H1 (cell line): ENCODE results near the gene NUDC. TPM values are rescaled to one million over a fixed set of nuclear protein-coding genes. Genes with fewer than 3 reads are reported as not detected.
A peak's percentile ranks its signal among the peaks of the same experiment; 100 is the strongest.

Experiments used
- ATF2 ChIP-seq: IDR thresholded peaks from 2 replicates; pipeline ENCODE4 v1.6.1; 2012; ENCODE audit warnings: low read length, inconsistent platforms
- BACH1 ChIP-seq: IDR thresholded peaks from 2 replicates; pipeline ENCODE4 v1.6.1; 2012; ENCODE audit warnings: low read length, improper control_type of control experiment
- CEBPB ChIP-seq: IDR thresholded peaks from 2 replicates; pipeline ENCODE4 v1.6.1; 2012; ENCODE audit warnings: low read depth, low read length
- CTBP2 ChIP-seq: IDR thresholded peaks from 2 replicates; pipeline ENCODE4 v1.7.0; 2011; ENCODE audit warnings: borderline replicate concordance, mild to moderate bottlenecking, moderate library complexity, mixed read lengths, low read length; ENCODE audit not compliant: insufficient read depth, insufficient read length
- EP300 ChIP-seq, 2 experiments: IDR thresholded peaks; 1 replicate in 1 of 2; 2 replicates in 1 of 2; pipeline ENCODE4 v1.6.1; 2011 to 2012; ENCODE audit warnings: low read depth in 2 of 2, low read length in 2 of 2, mild to moderate bottlenecking in 2 of 2, borderline replicate concordance in 1 of 2, inconsistent platforms in 1 of 2, moderate library complexity in 1 of 2
- FOSL1 ChIP-seq: IDR thresholded peaks from 2 replicates; pipeline ENCODE4 v1.6.1; 2011; ENCODE audit warnings: mild to moderate bottlenecking, low read depth, low read length, moderate library complexity; ENCODE audit not compliant: insufficient read depth
- HDAC2 ChIP-seq, 2 experiments: fragments of 300-600 bp in 1 of 2; sonication (generic) in 1 of 2; IDR thresholded peaks; 2 replicates each; pipeline ENCODE4 v1.6.1; 2011 to 2012; ENCODE audit warnings: low read depth in 2 of 2, low read length in 2 of 2, mild to moderate bottlenecking in 2 of 2, moderate library complexity in 2 of 2, borderline replicate concordance in 1 of 2, inconsistent platforms in 1 of 2
- JUN ChIP-seq: IDR thresholded peaks from 2 replicates; pipeline ENCODE4 v1.6.1; 2011; ENCODE audit warnings: low read depth, mild to moderate bottlenecking, improper control_type of control experiment, low read length
- JUND ChIP-seq: IDR thresholded peaks from 2 replicates; pipeline ENCODE4 v1.6.1; 2011; ENCODE audit warnings: mild to moderate bottlenecking, improper control_type of control experiment, low read length
- MAFK ChIP-seq: IDR thresholded peaks from 2 replicates; pipeline ENCODE4 v1.6.1; 2012; ENCODE audit warnings: low read depth, mild to moderate bottlenecking, improper control_type of control experiment, low read length
- MAX ChIP-seq: IDR thresholded peaks from 2 replicates; pipeline ENCODE4 v1.6.1; 2012; ENCODE audit warnings: inconsistent platforms
- NANOG ChIP-seq: IDR thresholded peaks from 2 replicates; pipeline ENCODE4 v1.6.1; 2011; ENCODE audit warnings: low read length, low read depth, mild to moderate bottlenecking, inconsistent platforms; ENCODE audit not compliant: insufficient read depth, poor library complexity, severe bottlenecking
- NRF1 ChIP-seq: IDR thresholded peaks from 2 replicates; pipeline ENCODE4 v1.6.1; 2011; ENCODE audit warnings: mild to moderate bottlenecking, low read depth, low read length, improper control_type of control experiment
- POLR2AphosphoS5 ChIP-seq: IDR thresholded peaks from 2 replicates; pipeline ENCODE4 v1.6.1; 2011; ENCODE audit warnings: low read depth, low read length
- SIN3A ChIP-seq, 2 experiments: IDR thresholded peaks in 1 of 2; conservative IDR thresholded peaks in 1 of 2; 2 replicates each; pipeline ENCODE4 v1.6.1; 2011 to 2012; ENCODE audit warnings: low read length in 2 of 2, improper control_type of control experiment in 1 of 2, low read depth in 1 of 2, mild to moderate bottlenecking in 1 of 2
- SP1 ChIP-seq: IDR thresholded peaks from 2 replicates; pipeline ENCODE4 v1.6.1; 2011; ENCODE audit warnings: low read depth, low read length
- SRF ChIP-seq: IDR thresholded peaks from 2 replicates; pipeline ENCODE4 v1.6.1; 2011; ENCODE audit warnings: mild to moderate bottlenecking, low read depth, low read length, moderate library complexity
- TCF12 ChIP-seq: IDR thresholded peaks from 2 replicates; pipeline ENCODE4 v1.6.1; 2011; ENCODE audit warnings: low read depth, mild to moderate bottlenecking, low read length
- USF2 ChIP-seq: IDR thresholded peaks from 2 replicates; pipeline ENCODE4 v1.6.1; 2011; ENCODE audit warnings: low read length, improper control_type of control experiment
- ZNF274 ChIP-seq: IDR thresholded peaks from 2 replicates; pipeline ENCODE4 v1.7.0; 2012; ENCODE audit warnings: low read length, borderline replicate concordance; ENCODE audit errors: extremely low read depth
- polyA plus RNA-seq, 7 experiments: library from polyadenylated mRNA; depleted of rRNA in 3 of 7; stranded (reverse) in 5 of 7; unstranded in 2 of 7; fragments of >200 nt in 5 of 7; fragments of 200-250 nt in 2 of 7; gene quantifications; 1 replicate in 5 of 7; 2 replicates in 1 of 7; 4 replicates in 1 of 7; pipeline versions ENCODE4 v1.2.1 to v1.2.3, GENCODE V29; 2011 to 2013; ENCODE audit warnings: missing spikeins in 2 of 7, mixed read lengths in 2 of 7
- total RNA-seq: library from RNA; stranded (reverse); fragmentation: NEBNext Ultra II Directional; extraction: Animal tissue kit (Norgen Biotek cat#: 25700); gene quantifications from 2 replicates; pipeline ENCODE4 v1.2.1, GENCODE V29; 2021

The NUDC gene
- total and polyA plus RNA-seq, 2 of the 8 experiments (the other 6 are each of a cell fraction or from before 2014, with no cell fraction given), result 43.2 to 131 TPM

DNA sequence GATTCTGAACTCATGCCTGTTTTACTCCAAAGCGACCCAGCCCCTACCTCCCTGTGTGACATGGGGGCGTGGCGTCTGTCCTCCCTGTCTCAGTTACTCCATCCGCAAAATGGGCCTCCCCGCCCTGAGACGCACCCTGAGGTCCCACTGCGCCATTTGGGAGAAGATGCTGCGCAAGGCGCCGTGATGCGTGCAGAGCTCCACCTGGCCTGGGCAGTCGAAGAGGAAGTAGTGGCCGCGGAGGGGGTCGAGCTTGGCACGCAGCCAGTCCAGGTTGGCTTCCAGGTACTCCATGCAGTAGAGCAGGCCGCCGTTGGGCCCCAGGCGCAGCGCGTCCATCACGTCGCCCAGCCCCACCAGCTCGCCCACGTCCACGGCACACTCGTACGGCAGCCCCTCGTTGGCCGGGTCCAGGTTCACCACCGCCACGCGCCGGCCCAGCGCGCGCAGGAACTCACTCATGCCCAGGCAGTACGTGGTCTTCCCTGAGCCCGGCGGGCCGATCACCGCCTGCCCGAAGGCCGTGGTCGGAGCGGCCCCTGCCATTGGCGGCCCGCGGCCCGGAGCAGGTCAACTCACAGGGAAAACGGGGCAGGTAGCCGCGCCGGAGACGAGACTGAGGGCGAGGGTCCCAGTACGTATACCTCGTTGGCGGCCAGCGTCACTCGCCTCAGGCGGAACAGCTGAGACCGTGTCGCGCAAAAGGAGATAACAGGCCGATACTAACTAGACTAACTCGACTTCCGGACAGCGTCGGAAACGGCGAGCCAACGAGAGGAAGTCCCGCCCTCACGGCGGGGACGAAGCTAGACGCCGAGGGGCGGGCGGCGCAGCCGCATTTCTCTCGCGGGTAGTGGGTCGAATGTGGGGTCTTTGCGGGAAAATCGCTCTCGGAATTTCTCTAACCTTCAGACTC, 31.7 kb upstream of the NUDC start, which contains the start of gene GPN2 (continued):
- TF ChIP-seq ATF2, result no peak
- TF ChIP-seq TCF12, result no peak
- TF ChIP-seq JUN, result no peak
- peak in 1 of 2 experiments; percentile 67; a peak in 1 of 4 replicates for TF ChIP-seq HDAC2 (IDR thresholded peaks at IDR 0.05; ENCODE audit: borderline replicate concordance in 1 of 2, low read depth in 2 of 2, low read length in 2 of 2)
- TF ChIP-seq MAX, result no peak; the same call in 1 of the 2 replicates
- no peak for TF ChIP-seq JUND
- no peak for TF ChIP-seq USF2
- no peak for TF ChIP-seq BACH1
- TF ChIP-seq POLR2AphosphoS5, result peak; percentile 83
- TF ChIP-seq SIN3A (conservative IDR thresholded peaks at IDR 0.05 in 1 of 2, IDR thresholded peaks at IDR 0.05 in 1 of 2; ENCODE audit: low read depth in 1 of 2, low read length in 2 of 2), result peak; percentile 66 to 86; a peak in 1 of 4 replicates
- no peak for TF ChIP-seq SP1
- TF ChIP-seq CTBP2, result no peak
- no peak for TF ChIP-seq ZNF274
- no peak for TF ChIP-seq CEBPB
- no peak for TF ChIP-seq SRF
- TF ChIP-seq EP300 (IDR thresholded peaks at IDR 0.05; ENCODE audit: borderline replicate concordance in 1 of 2, low read depth in 2 of 2, low read length in 2 of 2), result no peak
- no peak for TF ChIP-seq MAFK
- TF ChIP-seq NRF1, result 0 out of 2 replicates have a peak, but pooled peaks have one; percentile 6
- TF ChIP-seq FOSL1, result no peak
- no peak for TF ChIP-seq NANOG
